Measurements from ENCODE around the gene GRIA4.
"Not testable (repeated sequence)": the region's sequence is repeated elsewhere in the genome, so short reads cannot be mapped to it uniquely, and the experiment has no call there.

Gene GRIA4

DNA sequence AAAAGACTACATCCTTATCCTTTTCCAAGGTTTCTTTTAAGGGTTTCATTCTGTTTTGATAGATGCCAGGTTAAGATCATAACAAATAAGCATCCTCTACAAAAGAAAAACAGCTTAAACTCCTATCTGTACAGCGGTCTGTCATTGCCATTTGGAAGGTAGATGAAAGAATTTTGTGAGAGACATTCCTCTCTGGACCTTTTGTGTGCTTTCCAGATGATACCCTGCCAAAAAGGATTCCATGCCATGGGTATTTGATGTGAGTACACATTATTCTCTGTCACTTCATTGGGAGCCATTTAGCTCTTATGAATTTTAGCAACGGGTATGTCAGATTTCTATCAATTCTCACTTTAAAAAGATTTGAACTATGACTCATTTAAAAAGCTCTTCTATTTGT lies 153.7 kb downstream of the GRIA4 start:
- ChIA-PET POLR2A (no interaction called here), CTCF (no interaction called here)
- no peak for DNase-seq
- H3K27me3 ChIP-seq (replicated peaks in 2 of 5; ENCODE audit: control insufficient read depth in 4 of 5, insufficient read depth in 5 of 5, low read length in 4 of 5), result no peaks in the 10 kb centered on the region
- WGBS (ENCODE audit: insufficient coverage), result 100% methylated on average over 1 of the region's 2 CpGs
- H3K36me3 ChIP-seq (ENCODE audit: control insufficient read depth in 4 of 4, insufficient read depth in 4 of 4, low read length in 3 of 4), result no peaks in the 10 kb centered on the region
- peaks cover 0 to 1% (median 0%) of the 10 kb centered on the region in 4 experiments for H3K4me1 ChIP-seq (ENCODE audit: control extremely low read depth in 1 of 4, control insufficient read depth in 4 of 4, insufficient read depth in 4 of 4, low read length in 3 of 4)
- no peak overlapping the region for H3K27ac ChIP-seq (ENCODE audit: insufficient read depth in 1 of 2, low read depth in 1 of 2, low read length in 2 of 2, poor library complexity in 1 of 2, severe bottlenecking in 2 of 2)
- H3K4me3 ChIP-seq (ENCODE audit: control insufficient read depth in 1 of 7, extremely low read depth in 1 of 7, insufficient read depth in 4 of 7, low read depth in 2 of 7, low read length in 6 of 7), result no peak overlapping the region
- no peaks in the 10 kb centered on the region for H3K9me3 ChIP-seq (ENCODE audit: control extremely low read depth in 1 of 5, control insufficient read depth in 4 of 5, insufficient read depth in 2 of 5, low read depth in 1 of 5, low read length in 4 of 5)

DNA sequence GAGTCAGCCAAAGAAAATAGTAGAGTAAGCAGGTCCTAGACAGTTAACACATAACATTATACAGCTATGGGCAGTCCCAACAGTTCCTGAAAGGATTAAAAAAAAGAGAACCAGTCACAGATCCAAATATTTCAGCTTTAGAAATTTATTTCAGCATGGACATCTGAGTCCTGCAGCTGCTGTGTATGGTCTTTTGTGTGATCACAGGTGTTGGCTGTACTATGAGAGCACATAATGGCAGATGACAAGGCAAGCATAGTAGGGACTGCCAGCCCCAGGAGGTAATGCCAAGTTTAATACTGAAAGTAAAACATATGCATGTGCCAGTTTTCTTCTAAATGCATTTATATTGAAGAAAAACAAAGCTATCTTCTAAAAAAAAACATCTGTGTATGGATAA lies 158.1 kb downstream of the GRIA4 start:
- H3K27ac ChIP-seq (ENCODE audit: insufficient read depth in 1 of 2, low read depth in 1 of 2, low read length in 2 of 2, poor library complexity in 1 of 2, severe bottlenecking in 2 of 2), result no peak overlapping the region
- H3K9me3 ChIP-seq (ENCODE audit: control extremely low read depth in 1 of 5, control insufficient read depth in 4 of 5, insufficient read depth in 2 of 5, low read depth in 1 of 5, low read length in 4 of 5), result no peaks in the 10 kb centered on the region
- H3K36me3 ChIP-seq (ENCODE audit: control insufficient read depth in 4 of 4, insufficient read depth in 4 of 4, low read length in 3 of 4), result no peaks in the 10 kb centered on the region
- ChIA-PET POLR2A (no interaction called here), CTCF (no interaction called here)
- no peak overlapping the region for H3K4me3 ChIP-seq (ENCODE audit: control insufficient read depth in 1 of 7, extremely low read depth in 1 of 7, insufficient read depth in 4 of 7, low read depth in 2 of 7, low read length in 6 of 7)
- H3K4me1 ChIP-seq (ENCODE audit: control extremely low read depth in 1 of 4, control insufficient read depth in 4 of 4, insufficient read depth in 4 of 4, low read length in 3 of 4), result no peaks in the 10 kb centered on the region
- no peak for DNase-seq
- H3K27me3 ChIP-seq (replicated peaks in 2 of 5; ENCODE audit: control insufficient read depth in 4 of 5, insufficient read depth in 5 of 5, low read length in 4 of 5), result no peaks in the 10 kb centered on the region

DNA sequence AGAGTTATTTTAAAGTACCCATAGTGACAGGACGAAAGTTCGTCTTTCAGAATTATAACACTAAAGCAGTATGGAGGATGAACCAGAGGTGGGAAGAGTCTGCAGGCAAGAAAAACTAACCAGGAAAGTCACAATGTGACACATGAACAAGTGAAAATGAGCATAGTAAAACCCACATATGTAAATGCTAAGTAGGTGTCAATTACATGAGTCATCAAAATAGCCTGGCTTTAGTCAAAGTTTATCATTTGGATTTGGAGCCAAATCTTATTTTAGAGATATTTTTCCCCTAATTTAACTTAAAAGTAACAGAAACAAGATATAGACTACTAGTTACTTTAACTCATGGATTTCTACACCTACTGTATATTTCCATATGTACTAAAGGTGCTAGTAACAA lies 159.8 kb downstream of the GRIA4 start:
- Histone ChIP-seq H3K27ac (ENCODE audit: insufficient read depth in 1 of 2, low read depth in 1 of 2, low read length in 2 of 2, poor library complexity in 1 of 2, severe bottlenecking in 2 of 2) (no peak overlapping the region), H3K4me3 (ENCODE audit: control insufficient read depth in 1 of 7, extremely low read depth in 1 of 7, insufficient read depth in 4 of 7, low read depth in 2 of 7, low read length in 6 of 7) (no peak overlapping the region), H3K27me3 (replicated peaks in 2 of 5; ENCODE audit: control insufficient read depth in 4 of 5, insufficient read depth in 5 of 5, low read length in 4 of 5) (no peaks in the 10 kb centered on the region), H3K36me3 (ENCODE audit: control insufficient read depth in 4 of 4, insufficient read depth in 4 of 4, low read length in 3 of 4) (no peaks in the 10 kb centered on the region), H3K9me3 (ENCODE audit: control extremely low read depth in 1 of 5, control insufficient read depth in 4 of 5, insufficient read depth in 2 of 5, low read depth in 1 of 5, low read length in 4 of 5) (no peaks in the 10 kb centered on the region), H3K4me1 (ENCODE audit: control extremely low read depth in 1 of 4, control insufficient read depth in 4 of 4, insufficient read depth in 4 of 4, low read length in 3 of 4) (no peaks in the 10 kb centered on the region)
- no peak for DNase-seq
- 100% methylated on average over 2 of the region's 2 CpGs for WGBS (ENCODE audit: insufficient coverage)
- ChIA-PET CTCF (no interaction called here), POLR2A (no interaction called here)

DNA sequence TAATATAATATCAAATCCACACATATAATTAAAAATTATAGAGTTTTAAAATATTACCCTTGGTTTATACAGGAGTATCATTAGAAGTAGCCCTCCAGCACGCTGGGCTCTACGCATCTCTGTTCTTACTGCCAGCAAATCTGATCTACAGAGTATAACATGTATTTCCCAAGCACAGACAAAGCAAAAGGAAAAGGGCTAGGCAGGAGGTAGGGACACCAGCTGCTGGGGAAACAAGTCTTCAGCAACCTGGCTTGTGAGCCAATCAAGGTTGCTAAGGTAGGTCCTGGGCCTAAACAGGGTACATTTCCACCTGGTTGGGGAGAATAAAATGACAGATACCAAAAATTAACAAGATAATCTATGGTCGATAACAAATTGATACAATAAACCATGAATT lies 163.6 kb downstream of the GRIA4 start:
- H3K27me3 ChIP-seq (replicated peaks in 2 of 5; ENCODE audit: control insufficient read depth in 4 of 5, insufficient read depth in 5 of 5, low read length in 4 of 5); H3K36me3 ChIP-seq (ENCODE audit: control insufficient read depth in 4 of 4, insufficient read depth in 4 of 4, low read length in 3 of 4); DNase-seq; CTCF ChIA-PET; POLR2A ChIA-PET; H3K4me1 ChIP-seq (ENCODE audit: control extremely low read depth in 1 of 4, control insufficient read depth in 4 of 4, insufficient read depth in 4 of 4, low read length in 3 of 4); H3K27ac ChIP-seq (ENCODE audit: insufficient read depth in 1 of 2, low read depth in 1 of 2, low read length in 2 of 2, poor library complexity in 1 of 2, severe bottlenecking in 2 of 2); H3K9me3 ChIP-seq (ENCODE audit: control extremely low read depth in 1 of 5, control insufficient read depth in 4 of 5, insufficient read depth in 2 of 5, low read depth in 1 of 5, low read length in 4 of 5); H3K4me3 ChIP-seq (ENCODE audit: control insufficient read depth in 1 of 7, extremely low read depth in 1 of 7, insufficient read depth in 4 of 7, low read depth in 2 of 7, low read length in 6 of 7): not testable (repeated sequence)
- WGBS (ENCODE audit: insufficient coverage), result no CpG with 5 or more reads among the region's 3 CpGs

DNA sequence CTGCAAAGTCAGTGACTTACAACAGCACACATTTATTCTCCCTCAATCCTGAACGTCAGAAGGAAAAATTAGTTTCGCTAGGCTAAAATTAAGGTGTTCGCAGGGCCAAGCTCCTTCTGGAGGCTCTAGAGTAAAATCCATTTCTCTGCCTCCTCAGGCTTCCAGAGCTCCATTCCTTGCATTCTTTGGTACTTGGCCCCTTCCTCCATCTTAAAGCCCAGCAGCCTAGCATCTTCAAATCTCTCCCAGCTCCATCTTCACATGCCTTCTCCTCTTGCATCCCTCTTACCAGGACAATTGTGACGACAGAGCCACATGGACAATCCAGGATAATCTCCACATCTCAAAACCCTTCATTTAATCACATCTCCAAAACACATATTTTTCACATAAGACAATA lies 165.0 kb downstream of the GRIA4 start:
- no peaks in the 10 kb centered on the region for H3K27me3 ChIP-seq (replicated peaks in 2 of 5; ENCODE audit: control insufficient read depth in 4 of 5, insufficient read depth in 5 of 5, low read length in 4 of 5)
- H3K36me3 ChIP-seq (ENCODE audit: control insufficient read depth in 4 of 4, insufficient read depth in 4 of 4, low read length in 3 of 4), result no peaks in the 10 kb centered on the region
- ChIA-PET POLR2A (no interaction called here), CTCF (interaction anchor here (1.1 kb wide), 1 partner anchor 16 kb away, joined by 3 read pairs; no protein-coding TSS in a partner anchor)
- no peaks in the 10 kb centered on the region for H3K4me1 ChIP-seq (ENCODE audit: control extremely low read depth in 1 of 4, control insufficient read depth in 4 of 4, insufficient read depth in 4 of 4, low read length in 3 of 4)
- 78% methylated on average over 4 of the region's 4 CpGs for WGBS (ENCODE audit: insufficient coverage)
- H3K4me3 ChIP-seq (ENCODE audit: control insufficient read depth in 1 of 7, extremely low read depth in 1 of 7, insufficient read depth in 4 of 7, low read depth in 2 of 7, low read length in 6 of 7), result no peak overlapping the region
- no peaks in the 10 kb centered on the region for H3K9me3 ChIP-seq (ENCODE audit: control extremely low read depth in 1 of 5, control insufficient read depth in 4 of 5, insufficient read depth in 2 of 5, low read depth in 1 of 5, low read length in 4 of 5)
- DNase-seq, result no peak
- no peak overlapping the region for H3K27ac ChIP-seq (ENCODE audit: insufficient read depth in 1 of 2, low read depth in 1 of 2, low read length in 2 of 2, poor library complexity in 1 of 2, severe bottlenecking in 2 of 2)

DNA sequence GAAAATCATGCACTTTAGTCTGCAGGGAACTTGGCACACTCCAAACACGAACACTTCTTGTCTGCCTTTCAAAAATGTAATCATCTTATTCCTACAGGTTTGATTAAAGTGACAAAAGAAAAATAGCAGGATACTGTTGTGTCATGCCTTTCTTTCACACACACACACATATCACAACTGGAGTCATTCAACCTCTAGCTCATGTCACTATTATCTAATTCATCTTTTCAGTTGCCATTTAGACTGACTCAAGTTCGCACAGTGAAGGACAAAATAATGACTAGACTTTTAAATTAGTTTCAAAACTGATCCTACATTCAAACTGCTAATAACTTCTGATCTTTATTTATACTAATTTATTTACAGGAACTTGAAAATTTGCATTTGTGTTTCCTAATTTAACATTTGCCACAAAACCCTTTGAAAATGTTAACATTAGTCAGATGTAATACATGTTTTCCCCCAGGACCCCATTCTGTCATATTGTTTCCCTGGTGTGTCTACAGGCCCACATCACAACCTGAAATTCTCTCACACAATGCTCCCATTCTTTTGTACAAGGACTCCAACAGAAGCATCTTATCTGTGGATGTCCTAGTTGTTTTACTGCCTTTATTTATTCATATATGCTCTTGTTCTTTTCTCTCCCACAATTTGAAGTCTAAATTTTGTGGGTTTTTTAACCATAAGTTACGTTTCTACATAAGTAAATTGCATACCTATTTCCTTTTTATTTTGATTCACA lies 171.1 kb downstream of the GRIA4 start:
- Histone ChIP-seq H3K27ac (ENCODE audit: insufficient read depth in 1 of 2, low read depth in 1 of 2, low read length in 2 of 2, poor library complexity in 1 of 2, severe bottlenecking in 2 of 2) (no peak overlapping the region), H3K27me3 (replicated peaks in 2 of 5; ENCODE audit: control insufficient read depth in 4 of 5, insufficient read depth in 5 of 5, low read length in 4 of 5) (no peaks in the 10 kb centered on the region), H3K36me3 (ENCODE audit: control insufficient read depth in 4 of 4, insufficient read depth in 4 of 4, low read length in 3 of 4) (no peaks in the 10 kb centered on the region), H3K4me3 (ENCODE audit: control insufficient read depth in 1 of 7, extremely low read depth in 1 of 7, insufficient read depth in 4 of 7, low read depth in 2 of 7, low read length in 6 of 7) (no peak overlapping the region), H3K4me1 (ENCODE audit: control extremely low read depth in 1 of 4, control insufficient read depth in 4 of 4, insufficient read depth in 4 of 4, low read length in 3 of 4) (no peaks in the 10 kb centered on the region), H3K9me3 (ENCODE audit: control extremely low read depth in 1 of 5, control insufficient read depth in 4 of 5, insufficient read depth in 2 of 5, low read depth in 1 of 5, low read length in 4 of 5) (no peaks in the 10 kb centered on the region)
- ChIA-PET CTCF (no interaction called here), POLR2A (no interaction called here)
- WGBS (ENCODE audit: insufficient coverage), result no CpG with 5 or more reads among the region's 3 CpGs
- no peak for DNase-seq

DNA sequence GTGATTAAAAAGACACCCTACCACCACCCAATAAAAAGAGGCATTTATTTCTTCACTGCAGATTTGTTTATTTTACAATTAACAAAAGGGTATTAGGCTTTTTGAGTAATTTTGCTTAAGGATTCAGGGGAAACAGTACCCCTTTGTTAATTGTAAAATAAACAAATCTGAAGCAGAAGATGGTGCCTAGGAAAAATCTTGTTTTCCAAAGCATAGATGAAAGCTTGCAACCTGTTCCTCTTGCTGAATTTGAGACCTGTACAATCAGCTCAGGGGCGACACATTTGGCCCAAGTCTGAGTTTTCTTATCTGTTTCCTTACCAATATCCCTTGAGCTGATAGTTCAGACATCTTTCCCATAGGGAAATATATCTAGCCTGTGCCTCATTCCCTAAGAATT lies 171.9 kb downstream of the GRIA4 start:
- no peaks in the 10 kb centered on the region for H3K4me1 ChIP-seq (ENCODE audit: control extremely low read depth in 1 of 4, control insufficient read depth in 4 of 4, insufficient read depth in 4 of 4, low read length in 3 of 4)
- H3K27me3 ChIP-seq (replicated peaks in 2 of 5; ENCODE audit: control insufficient read depth in 4 of 5, insufficient read depth in 5 of 5, low read length in 4 of 5), result no peaks in the 10 kb centered on the region
- H3K36me3 ChIP-seq (ENCODE audit: control insufficient read depth in 4 of 4, insufficient read depth in 4 of 4, low read length in 3 of 4), result no peaks in the 10 kb centered on the region
- CTCF ChIA-PET, result no interaction called here
- no peak overlapping the region for H3K27ac ChIP-seq (ENCODE audit: insufficient read depth in 1 of 2, low read depth in 1 of 2, low read length in 2 of 2, poor library complexity in 1 of 2, severe bottlenecking in 2 of 2)
- 100% methylated on average over 1 of the region's 1 CpG for WGBS (ENCODE audit: insufficient coverage)
- no peak for DNase-seq
- H3K9me3 ChIP-seq (ENCODE audit: control extremely low read depth in 1 of 5, control insufficient read depth in 4 of 5, insufficient read depth in 2 of 5, low read depth in 1 of 5, low read length in 4 of 5), result no peaks in the 10 kb centered on the region
- POLR2A ChIA-PET, result no interaction called here
- no peak overlapping the region for H3K4me3 ChIP-seq (ENCODE audit: control insufficient read depth in 1 of 7, extremely low read depth in 1 of 7, insufficient read depth in 4 of 7, low read depth in 2 of 7, low read length in 6 of 7)
